ENCODE results near the gene RBM19.
"Not testable (repeated sequence)": the region's sequence is repeated elsewhere in the genome, so short reads cannot be mapped to it uniquely, and the experiment has no call there.

The RBM19 gene

DNA sequence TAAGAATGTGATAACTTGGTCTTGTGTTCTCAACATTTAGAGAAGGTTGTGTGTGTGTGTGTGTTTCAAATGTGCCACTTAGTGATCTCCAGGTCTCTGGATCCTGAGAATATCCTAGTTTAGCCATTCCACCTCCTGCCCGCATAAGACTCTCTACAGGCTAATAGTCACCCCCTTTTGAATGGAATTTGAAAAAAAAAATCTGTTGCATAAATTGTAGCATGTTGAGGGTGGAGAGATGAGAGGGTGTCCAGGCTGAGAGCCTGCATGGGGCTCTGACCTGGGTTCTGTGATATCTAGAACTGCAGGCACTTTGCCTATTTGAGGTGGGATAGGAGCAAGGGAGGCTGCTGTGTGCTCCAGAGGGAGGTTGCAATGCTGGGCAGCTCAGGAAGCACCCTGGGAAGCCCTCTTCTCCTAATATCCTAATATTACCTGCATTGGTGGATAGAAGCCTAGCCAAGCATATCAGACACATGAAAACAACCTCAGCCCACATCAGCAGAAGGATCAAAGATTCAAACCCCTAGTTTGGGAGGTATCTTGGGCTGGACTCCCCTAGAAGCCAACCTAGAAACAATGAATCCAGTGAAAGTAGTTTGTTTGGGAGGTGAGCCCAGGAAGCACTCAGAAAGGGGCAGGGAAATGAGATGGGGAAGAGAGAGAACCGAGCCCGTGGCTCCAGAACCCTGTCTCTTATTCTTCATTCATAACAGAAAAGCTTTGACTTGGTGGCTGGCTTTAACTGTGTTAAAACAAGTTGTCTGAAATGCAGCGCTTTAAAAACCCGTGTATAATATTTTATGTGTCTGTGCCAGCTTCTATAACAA, 35.6 kb upstream of the RBM19 start:
- Histone ChIP-seq H3K4me3 (ENCODE audit: low read depth in 1 of 2, low read length in 2 of 2) (no peak overlapping the region), H3K9me3 (ENCODE audit: control insufficient read depth in 1 of 2, low read length in 2 of 2) (no peaks in the 10 kb centered on the region), H3K9ac (ENCODE audit: low read depth in 1 of 2, low read length in 2 of 2) (no peak overlapping the region), H3K27me3 (ENCODE audit: control insufficient read depth in 1 of 2, insufficient read depth in 2 of 2, low read length in 2 of 2) (peaks cover 7 to 9% of the 10 kb centered on the region in 2 donors), H3K36me3 (ENCODE audit: control insufficient read depth in 1 of 2, insufficient read depth in 2 of 2, low read length in 2 of 2) (no peaks in the 10 kb centered on the region), H3K4me1 (ENCODE audit: control insufficient read depth in 1 of 2, insufficient read depth in 2 of 2, low read length in 2 of 2) (no peaks in the 10 kb centered on the region), H3K27ac (ENCODE audit: low read depth, low read length) (no peak overlapping the region)

DNA sequence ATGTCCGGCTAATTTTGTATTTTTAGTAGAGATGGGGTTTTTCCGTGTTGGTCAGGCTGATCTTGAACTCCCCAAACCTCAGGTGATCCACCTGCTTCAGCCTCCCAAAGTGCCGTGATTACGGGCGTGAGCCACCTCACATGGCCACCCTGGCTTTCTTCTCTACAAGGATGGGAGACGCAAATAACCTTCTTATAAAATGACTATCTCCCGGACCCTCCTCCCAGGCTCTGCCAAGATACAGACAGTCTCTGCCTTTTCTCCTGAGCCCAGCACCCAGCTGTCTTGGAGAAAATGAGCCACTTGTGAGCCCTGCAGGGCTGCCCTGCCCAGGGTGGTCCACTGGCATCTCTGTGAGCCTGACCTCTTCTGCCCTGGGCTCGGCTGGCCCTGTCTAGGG, 34.7 kb upstream of the RBM19 start:
- Histone ChIP-seq H3K4me1 (ENCODE audit: control insufficient read depth in 1 of 2, insufficient read depth in 2 of 2, low read length in 2 of 2) (no peaks in the 10 kb centered on the region), H3K27me3 (ENCODE audit: control insufficient read depth in 1 of 2, insufficient read depth in 2 of 2, low read length in 2 of 2) (peaks cover 7 to 15% of the 10 kb centered on the region in 2 donors)

DNA sequence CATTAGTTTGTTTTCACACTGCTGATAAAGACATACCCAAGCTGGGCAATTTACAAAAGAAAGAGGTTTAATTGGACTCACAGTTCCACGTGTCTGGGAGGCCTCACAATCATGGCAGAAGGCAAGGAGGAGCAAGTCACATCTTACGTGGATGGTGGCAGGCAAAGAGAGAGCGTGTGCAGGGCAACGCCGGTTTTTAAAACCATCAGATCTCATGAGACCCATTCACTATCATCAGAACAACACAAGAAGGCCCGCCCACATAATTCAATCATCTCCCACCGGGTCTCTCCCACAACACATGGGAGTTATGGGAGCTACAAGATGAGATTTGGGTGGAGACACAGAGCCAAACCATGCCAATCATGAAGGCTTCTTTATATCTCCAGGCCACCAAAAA, 34.1 kb upstream of the RBM19 start:
- H3K36me3 ChIP-seq (ENCODE audit: control insufficient read depth in 1 of 2, insufficient read depth in 2 of 2, low read length in 2 of 2), result not testable (repeated sequence)

More for the DNA sequence above, 34.7 kb upstream of the RBM19 start:
- Histone ChIP-seq H3K9me3 (ENCODE audit: control insufficient read depth in 1 of 2, low read length in 2 of 2) (no peaks in the 10 kb centered on the region), H3K27ac (ENCODE audit: low read depth, low read length) (no peak overlapping the region), H3K4me3 (ENCODE audit: low read depth in 1 of 2, low read length in 2 of 2) (no peak overlapping the region), H3K9ac (ENCODE audit: low read depth in 1 of 2, low read length in 2 of 2) (no peak overlapping the region), H3K36me3 (ENCODE audit: control insufficient read depth in 1 of 2, insufficient read depth in 2 of 2, low read length in 2 of 2) (no peaks in the 10 kb centered on the region)

DNA sequence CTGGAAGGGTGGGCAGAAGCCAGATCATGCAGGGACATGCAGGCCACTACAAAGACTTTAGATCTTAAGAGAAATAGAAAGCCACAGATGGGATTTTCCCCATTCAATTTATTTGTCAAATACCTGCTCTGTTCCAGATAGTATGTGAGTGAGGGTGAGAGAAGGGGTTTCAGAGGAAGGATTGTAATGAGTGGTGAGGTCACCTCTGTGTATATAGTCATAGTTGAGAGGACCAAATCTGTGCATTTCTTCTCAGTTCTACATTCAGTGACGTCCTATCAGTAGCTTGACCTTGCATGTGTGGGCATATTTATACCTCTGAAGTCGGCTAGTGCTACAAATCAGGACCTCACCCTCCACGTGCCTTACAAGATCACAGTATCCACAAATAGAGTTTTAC, 31.2 kb upstream of the RBM19 start:
- Histone ChIP-seq H3K27me3 (ENCODE audit: control insufficient read depth in 1 of 2, insufficient read depth in 2 of 2, low read length in 2 of 2) (peaks cover 10 to 13% of the 10 kb centered on the region in 2 donors), H3K9me3 (ENCODE audit: control insufficient read depth in 1 of 2, low read length in 2 of 2) (no peaks in the 10 kb centered on the region), H3K4me3 (ENCODE audit: low read depth in 1 of 2, low read length in 2 of 2) (no peak overlapping the region), H3K4me1 (ENCODE audit: control insufficient read depth in 1 of 2, insufficient read depth in 2 of 2, low read length in 2 of 2) (no peaks in the 10 kb centered on the region), H3K36me3 (ENCODE audit: control insufficient read depth in 1 of 2, insufficient read depth in 2 of 2, low read length in 2 of 2) (no peaks in the 10 kb centered on the region), H3K9ac (ENCODE audit: low read depth in 1 of 2, low read length in 2 of 2) (no peak overlapping the region), H3K27ac (ENCODE audit: low read depth, low read length) (no peak overlapping the region)

More for the DNA sequence above, 34.1 kb upstream of the RBM19 start:
- H3K4me1 ChIP-seq (ENCODE audit: control insufficient read depth in 1 of 2, insufficient read depth in 2 of 2, low read length in 2 of 2); H3K4me3 ChIP-seq (ENCODE audit: low read depth in 1 of 2, low read length in 2 of 2); H3K9me3 ChIP-seq (ENCODE audit: control insufficient read depth in 1 of 2, low read length in 2 of 2); H3K27ac ChIP-seq (ENCODE audit: low read depth, low read length); H3K9ac ChIP-seq (ENCODE audit: low read depth in 1 of 2, low read length in 2 of 2): not testable (repeated sequence)
- H3K27me3 ChIP-seq (ENCODE audit: control insufficient read depth in 1 of 2, insufficient read depth in 2 of 2, low read length in 2 of 2), result peaks cover 7 to 13% of the 10 kb centered on the region in 2 donors

DNA sequence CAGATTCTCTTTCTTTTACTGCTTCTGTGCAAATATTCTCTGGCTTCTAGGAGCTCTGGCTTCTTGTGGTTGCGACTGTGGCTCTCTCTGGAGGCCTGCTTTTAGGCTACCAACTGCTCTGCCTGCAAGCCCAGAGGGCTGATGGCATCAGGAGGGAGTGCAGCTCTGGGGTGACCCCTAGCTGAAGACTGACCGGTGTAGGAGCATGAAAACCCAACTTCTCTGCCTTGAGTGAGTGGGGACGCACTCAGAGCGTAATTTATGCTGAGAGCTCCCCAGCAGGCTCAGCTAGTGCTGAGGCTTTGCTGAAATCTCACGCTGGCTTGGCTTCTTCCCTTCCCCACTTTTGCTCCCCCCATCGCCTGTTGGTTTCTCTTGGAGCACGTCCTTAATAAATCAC, 29.9 kb upstream of the RBM19 start:
- Histone ChIP-seq H3K9me3 (ENCODE audit: control insufficient read depth in 1 of 2, low read length in 2 of 2) (no peaks in the 10 kb centered on the region), H3K36me3 (ENCODE audit: control insufficient read depth in 1 of 2, insufficient read depth in 2 of 2, low read length in 2 of 2) (no peaks in the 10 kb centered on the region), H3K4me1 (ENCODE audit: control insufficient read depth in 1 of 2, insufficient read depth in 2 of 2, low read length in 2 of 2) (no peaks in the 10 kb centered on the region), H3K4me3 (ENCODE audit: low read depth in 1 of 2, low read length in 2 of 2) (no peak overlapping the region), H3K27ac (ENCODE audit: low read depth, low read length) (no peak overlapping the region), H3K9ac (ENCODE audit: low read depth in 1 of 2, low read length in 2 of 2) (no peak overlapping the region), H3K27me3 (ENCODE audit: control insufficient read depth in 1 of 2, insufficient read depth in 2 of 2, low read length in 2 of 2) (peaks cover 10 to 16% of the 10 kb centered on the region in 2 donors)

DNA sequence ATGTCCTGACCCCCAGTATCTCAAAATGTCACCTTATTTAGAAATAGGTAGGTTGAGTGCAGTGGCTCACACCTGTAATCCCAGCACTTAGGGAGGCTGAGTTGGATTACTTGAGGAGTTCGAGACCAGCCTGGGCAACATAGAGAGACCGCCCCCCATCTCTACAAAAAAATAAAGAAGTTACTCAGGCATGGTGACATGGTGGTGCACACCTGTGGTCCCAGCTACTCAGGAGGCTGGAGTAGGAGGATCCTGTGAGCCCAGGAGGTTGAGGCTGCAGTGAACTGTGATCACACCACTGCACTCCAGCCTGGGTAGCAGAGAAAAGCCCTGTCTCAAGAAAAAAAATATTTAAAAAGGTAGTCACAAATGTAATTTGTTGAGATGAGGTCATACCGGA, 27.9 kb upstream of the RBM19 start:
- Histone ChIP-seq H3K27me3 (ENCODE audit: control insufficient read depth in 1 of 2, insufficient read depth in 2 of 2, low read length in 2 of 2) (peaks cover 9 to 20% of the 10 kb centered on the region in 2 donors), H3K9me3 (ENCODE audit: control insufficient read depth in 1 of 2, low read length in 2 of 2) (no peaks in the 10 kb centered on the region), H3K4me1 (ENCODE audit: control insufficient read depth in 1 of 2, insufficient read depth in 2 of 2, low read length in 2 of 2) (no peaks in the 10 kb centered on the region), H3K27ac (ENCODE audit: low read depth, low read length) (no peak overlapping the region), H3K9ac (ENCODE audit: low read depth in 1 of 2, low read length in 2 of 2) (no peak overlapping the region), H3K4me3 (ENCODE audit: low read depth in 1 of 2, low read length in 2 of 2) (no peak overlapping the region), H3K36me3 (ENCODE audit: control insufficient read depth in 1 of 2, insufficient read depth in 2 of 2, low read length in 2 of 2) (no peaks in the 10 kb centered on the region)

DNA sequence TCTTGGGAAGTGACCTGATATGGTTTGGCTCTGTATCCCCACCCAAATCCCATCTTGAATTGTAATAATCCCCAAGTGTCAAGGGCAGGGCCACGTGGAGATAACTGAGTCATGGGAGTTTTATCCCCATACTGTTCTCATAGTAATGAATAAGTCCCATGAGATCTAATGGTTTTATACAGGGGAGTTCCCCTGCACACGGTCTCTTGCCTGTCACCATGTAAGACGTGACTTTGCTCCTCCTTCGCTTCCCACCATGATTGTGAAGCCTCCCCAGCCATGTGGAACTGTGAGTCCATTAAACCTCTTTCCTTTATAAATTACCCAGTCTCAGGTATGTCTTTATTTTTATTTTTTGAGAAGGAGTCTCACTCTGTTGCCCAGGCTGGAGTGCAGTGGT, 26.6 kb upstream of the RBM19 start:
- peaks cover 6 to 20% of the 10 kb centered on the region in 2 donors for H3K27me3 ChIP-seq (ENCODE audit: control insufficient read depth in 1 of 2, insufficient read depth in 2 of 2, low read length in 2 of 2)
- H3K27ac ChIP-seq (ENCODE audit: low read depth, low read length); H3K4me3 ChIP-seq (ENCODE audit: low read depth in 1 of 2, low read length in 2 of 2); H3K9me3 ChIP-seq (ENCODE audit: control insufficient read depth in 1 of 2, low read length in 2 of 2); H3K9ac ChIP-seq (ENCODE audit: low read depth in 1 of 2, low read length in 2 of 2); H3K36me3 ChIP-seq (ENCODE audit: control insufficient read depth in 1 of 2, insufficient read depth in 2 of 2, low read length in 2 of 2); H3K4me1 ChIP-seq (ENCODE audit: control insufficient read depth in 1 of 2, insufficient read depth in 2 of 2, low read length in 2 of 2): not testable (repeated sequence)

DNA sequence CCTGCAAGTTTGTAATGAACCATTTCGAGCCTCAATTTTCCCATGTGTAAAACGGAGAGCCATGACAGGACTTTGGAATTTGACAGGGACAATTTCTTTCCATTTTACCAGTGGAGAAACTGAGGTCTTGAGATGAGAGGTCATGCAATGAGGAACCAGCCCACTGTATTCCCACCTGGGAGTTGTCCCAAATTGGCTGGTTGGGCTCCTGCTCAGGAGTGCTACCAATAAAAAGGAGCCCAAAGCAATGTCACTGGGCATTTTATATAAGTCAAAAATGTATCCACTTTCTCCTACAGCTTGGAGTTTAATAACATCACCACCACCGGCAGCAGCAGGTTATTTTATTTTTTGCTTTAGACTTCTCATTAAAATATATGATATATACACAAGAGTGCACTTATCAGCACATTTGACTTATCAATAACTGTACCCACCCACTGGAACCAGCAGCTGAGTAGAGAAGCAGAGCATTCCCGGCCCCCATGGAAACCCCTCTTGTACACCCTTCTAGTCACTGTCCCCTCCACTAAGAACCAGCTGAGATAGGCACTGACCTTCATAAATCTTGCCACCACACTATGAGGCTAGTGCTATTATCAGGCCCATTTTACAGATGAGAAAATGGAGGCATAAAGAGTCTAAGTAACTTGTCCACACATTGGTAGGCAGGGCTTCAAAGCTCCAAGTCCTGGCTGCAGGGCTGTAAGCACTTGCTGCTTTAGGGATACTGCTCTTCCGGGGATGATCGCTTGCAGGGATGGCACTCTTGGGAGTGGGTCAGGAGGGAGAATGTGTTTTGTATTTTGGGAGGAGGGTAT, 25.3 kb upstream of the RBM19 start:
- Histone ChIP-seq H3K4me1 (ENCODE audit: control insufficient read depth in 1 of 2, insufficient read depth in 2 of 2, low read length in 2 of 2) (no peaks in the 10 kb centered on the region), H3K36me3 (ENCODE audit: control insufficient read depth in 1 of 2, insufficient read depth in 2 of 2, low read length in 2 of 2) (no peaks in the 10 kb centered on the region), H3K27me3 (ENCODE audit: control insufficient read depth in 1 of 2, insufficient read depth in 2 of 2, low read length in 2 of 2) (peaks cover 6 to 16% of the 10 kb centered on the region in 2 donors), H3K9ac (ENCODE audit: low read depth in 1 of 2, low read length in 2 of 2) (no peak overlapping the region), H3K4me3 (ENCODE audit: low read depth in 1 of 2, low read length in 2 of 2) (no peak overlapping the region), H3K9me3 (ENCODE audit: control insufficient read depth in 1 of 2, low read length in 2 of 2) (no peaks in the 10 kb centered on the region), H3K27ac (ENCODE audit: low read depth, low read length) (no peak overlapping the region)

DNA sequence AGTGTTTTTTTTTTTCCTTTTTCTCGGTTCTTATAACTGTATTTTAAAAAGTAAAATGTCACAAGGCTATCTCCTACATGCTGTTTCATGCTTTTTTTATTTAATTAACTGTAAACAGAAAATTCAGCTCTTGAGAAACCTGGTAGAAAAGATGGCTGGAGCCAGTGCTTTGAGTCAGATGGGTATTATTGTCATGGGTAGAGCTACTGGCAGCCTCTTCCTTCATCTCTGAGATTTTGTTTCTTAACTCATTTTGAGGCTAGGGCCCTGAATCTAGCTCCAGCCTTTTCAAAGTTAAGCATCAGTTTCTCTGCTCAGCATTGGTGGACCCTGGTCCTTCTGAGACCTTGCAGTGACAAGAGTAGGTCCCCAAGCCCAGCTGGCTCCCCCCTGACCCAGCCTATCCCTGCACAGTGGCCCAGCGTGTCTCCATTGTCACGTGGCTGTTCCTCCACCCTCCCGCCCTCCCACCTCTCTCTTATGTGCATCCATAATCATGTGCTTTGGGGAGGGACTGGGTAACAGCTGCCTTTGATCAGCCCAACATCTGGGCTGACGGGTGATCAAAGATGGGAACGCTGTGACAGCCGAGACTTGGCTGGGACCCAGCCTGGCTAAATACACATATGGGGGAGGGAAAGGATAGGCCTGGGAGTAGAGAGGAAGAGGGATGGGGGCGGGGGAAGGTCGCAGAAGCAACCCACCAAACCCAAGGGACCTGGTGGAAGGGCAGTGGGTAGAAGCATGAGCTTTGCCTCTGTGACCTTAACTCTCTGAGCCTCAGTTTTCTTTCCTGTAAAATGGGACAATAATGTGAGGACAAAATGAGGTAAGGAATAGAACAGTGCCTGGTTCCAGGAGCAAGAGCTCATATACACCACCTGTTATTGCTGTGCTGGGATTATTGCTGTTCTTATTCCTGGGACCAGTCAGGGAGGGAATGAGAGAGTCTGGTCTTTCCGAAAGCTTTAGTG, 24.4 kb upstream of the RBM19 start:
- no peaks in the 10 kb centered on the region for H3K9me3 ChIP-seq (ENCODE audit: control insufficient read depth in 1 of 2, low read length in 2 of 2)
- no peak overlapping the region for H3K9ac ChIP-seq (ENCODE audit: low read depth in 1 of 2, low read length in 2 of 2)
- no peak overlapping the region for H3K4me3 ChIP-seq (ENCODE audit: low read depth in 1 of 2, low read length in 2 of 2)
- no peaks in the 10 kb centered on the region for H3K36me3 ChIP-seq (ENCODE audit: control insufficient read depth in 1 of 2, insufficient read depth in 2 of 2, low read length in 2 of 2)
- H3K4me1 ChIP-seq (ENCODE audit: control insufficient read depth in 1 of 2, insufficient read depth in 2 of 2, low read length in 2 of 2), result no peaks in the 10 kb centered on the region
- peaks cover 6 to 10% of the 10 kb centered on the region in 2 donors for H3K27me3 ChIP-seq (ENCODE audit: control insufficient read depth in 1 of 2, insufficient read depth in 2 of 2, low read length in 2 of 2)
- H3K27ac ChIP-seq (ENCODE audit: low read depth, low read length), result no peak overlapping the region
